Measurements from ENCODE around the gene MT1HL1. TPM values are rescaled to one million over a fixed set of nuclear protein-coding genes. Genes with fewer than 3 reads are reported as not detected.

Gene MT1HL1
- total and polyA plus RNA-seq, 2 of the 8 experiments (the other 6 are each of a cell fraction or from before 2014, with no cell fraction given), result not detected

DNA sequence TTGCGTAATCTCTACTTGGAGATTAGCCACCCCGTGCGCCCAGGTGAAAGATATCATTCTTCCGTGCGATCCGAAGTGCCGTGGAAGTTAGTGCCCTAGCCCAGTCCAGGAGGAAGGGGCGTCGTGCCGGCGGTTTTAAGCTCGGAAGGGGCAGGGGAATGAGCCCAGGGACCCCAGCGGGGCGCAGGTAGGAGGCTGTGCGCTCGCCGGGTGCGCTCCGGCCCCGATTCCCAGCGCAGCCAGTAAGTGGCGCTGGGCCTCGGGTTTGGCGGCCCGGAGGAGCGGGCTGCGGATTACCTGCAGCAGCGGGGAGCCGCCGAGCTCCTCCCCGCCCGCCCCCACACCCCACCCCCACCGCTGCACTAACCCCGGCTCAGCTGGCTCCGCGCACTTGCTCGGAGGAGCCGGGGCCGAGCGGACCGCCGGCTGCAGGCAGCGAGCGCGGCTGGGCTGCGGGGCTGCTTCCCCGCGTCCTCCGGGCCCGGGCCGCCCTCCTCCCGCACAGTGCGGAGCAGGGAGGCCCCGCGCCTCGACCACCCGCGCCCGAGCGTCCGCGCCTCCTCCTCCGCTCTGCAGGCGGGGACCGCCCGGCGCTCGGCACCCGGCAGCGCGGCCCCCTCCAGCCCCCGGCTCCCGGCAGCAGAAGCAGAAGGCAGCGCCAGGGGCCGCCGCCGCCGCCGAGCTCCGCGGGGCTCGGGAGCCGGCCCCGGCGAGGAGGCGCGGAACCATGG lies 37.7 kb upstream of the MT1HL1 start, which contains the start of gene RYR2:
RYR2 (plus strand) TSS at position 390 of the 731 bp plus-strand sequence; CDS start at position 728, 338 bp downstream.
- peak within 1 kb of the TSS; percentile 100 for H3K4me2 ChIP-seq (ENCODE audit: insufficient read depth in 1 of 2, low read depth in 2 of 2, low read length in 2 of 2)
- POLR2A ChIA-PET (ENCODE audit: partially characterized antibody), result interaction anchor here (0.6 to 1.9 kb wide), 9 partner anchors 9 to 317 kb away, joined by 3 to 14 read pairs (median 3); no protein-coding TSS in a partner anchor
- WGBS, 2 experiments (ENCODE audit: extremely low coverage in 1 of 2, insufficient coverage in 1 of 2, insufficient read length in 1 of 2, insufficient replicate concordance in 2 of 2, low coverage in 1 of 2, low lambda C conversion rate in 2 of 2, missing lambda C conversion rate in 1 of 2), result 7% methylated on average over 22 of the region's 87 CpGs; no CpG with 5 or more reads in 1 of the 2 experiments
- peak within 1 kb of the TSS; percentile 31; the same call in 1 of the 2 replicates for H2BK12ac ChIP-seq (ENCODE audit: low read depth, low read length)
- no peak within 1 kb of the TSS for H4K5ac ChIP-seq (ENCODE audit: insufficient read length, low read depth, low read length)
- no peaks in the 10 kb centered on the region for H3K36me3 ChIP-seq (ENCODE audit: control insufficient read depth in 2 of 4, insufficient read depth in 4 of 4, low read length in 3 of 4)
- no peak within 1 kb of the TSS for H2BK120ac ChIP-seq (replicated peaks; ENCODE audit: low read depth, low read length)
- peaks cover 18% of the 10 kb centered on the region for H3K23me2 ChIP-seq (ENCODE audit: low read depth, low read length)
- H3K27me3 ChIP-seq (replicated peaks in 1 of 4; ENCODE audit: control insufficient read depth in 3 of 4, extremely low read depth in 1 of 4, insufficient read depth in 3 of 4, low read length in 3 of 4), result peaks cover 1 to 36% (median 25%) of the 10 kb centered on the region in 4 experiments
- no peak within 1 kb of the TSS for H3K23ac ChIP-seq (ENCODE audit: insufficient read length)
- H3K4me1 ChIP-seq (replicated peaks in 1 of 4; ENCODE audit: control insufficient read depth in 3 of 4, insufficient read depth in 4 of 4, low read length in 3 of 4), result peaks cover 5 to 29% (median 11%) of the 10 kb centered on the region in 4 experiments; a peak in 6 of 7 replicates
- peaks cover 0 to 19% of the 10 kb centered on the region in 2 experiments; a peak in 2 of 4 replicates for H3K79me2 ChIP-seq (ENCODE audit: control insufficient read depth in 1 of 2, insufficient read depth in 2 of 2, low read length in 2 of 2)
- no peak within 1 kb of the TSS for H2BK5ac ChIP-seq (ENCODE audit: low read depth, low read length)
- peak within 1 kb of the TSS; percentile 30; the same call in 1 of the 2 replicates for H4K8ac ChIP-seq (ENCODE audit: extremely low read depth, insufficient read depth, low read length)
- CTCF ChIA-PET (ENCODE audit: partially characterized antibody), result interaction anchor here (0.7 to 2.3 kb wide), 12 partner anchors 9 to 351 kb away, joined by 3 to 10 read pairs (median 5); no protein-coding TSS in a partner anchor
- peak within 1 kb of the TSS in 3 of 4 experiments; percentile 3 to 68 (median 19); a peak in 3 of 7 replicates for H3K9ac ChIP-seq (replicated peaks in 1 of 4; ENCODE audit: extremely low read depth in 1 of 4, low read depth in 3 of 4, low read length in 3 of 4)
- H2AFZ ChIP-seq (ENCODE audit: low read length), result 0 out of 2 replicates have a peak within 1 kb of the TSS, but pooled peaks have one; percentile 48
- H3K4me3 ChIP-seq (ENCODE audit: extremely low read depth in 1 of 4, insufficient read depth in 2 of 4, low read depth in 3 of 4, low read length in 4 of 4), result peak within 1 kb of the TSS; percentile 51 to 74 (median 54)
- H3K14ac ChIP-seq (ENCODE audit: insufficient read length), result peak within 1 kb of the TSS; percentile 79
- H3K79me1 ChIP-seq (ENCODE audit: low read depth, low read length), result peaks cover 4% of the 10 kb centered on the region; the same call in 1 of the 2 replicates
- H3K9me3 ChIP-seq (ENCODE audit: insufficient read depth in 2 of 2, low read depth in 1 of 2, low read length in 1 of 2), result no peaks in the 10 kb centered on the region
- H2BK20ac ChIP-seq (ENCODE audit: low read length), result 0 out of 2 replicates have a peak within 1 kb of the TSS, but pooled peaks have one; percentile 1
- H2AK5ac ChIP-seq (ENCODE audit: low read depth, low read length), result no peak within 1 kb of the TSS
- peaks cover 0 to 7% of the 10 kb centered on the region in 2 experiments for H4K20me1 ChIP-seq (replicated peaks in 1 of 2; ENCODE audit: control insufficient read depth in 1 of 2, insufficient read depth in 2 of 2, low read length in 2 of 2)
- H4K91ac ChIP-seq (replicated peaks; ENCODE audit: insufficient read length, low read length), result no peak within 1 kb of the TSS
- H3K18ac ChIP-seq (ENCODE audit: extremely low read depth, low read length), result no peak within 1 kb of the TSS
- DNase-seq (ENCODE audit: low read depth in 1 of 2, low spot score in 2 of 2) (peak; percentile 70 to 80), FAIRE-seq (no peak)
- H2BK15ac ChIP-seq (ENCODE audit: low read length), result no peak within 1 kb of the TSS
- H3K56ac ChIP-seq (replicated peaks; ENCODE audit: insufficient read length, low read depth, low read length), result no peak within 1 kb of the TSS
- no peak within 1 kb of the TSS for H3K27ac ChIP-seq (ENCODE audit: low read depth, low read length)
- H3K4ac ChIP-seq (replicated peaks; ENCODE audit: insufficient read length, low read depth, low read length), result peak within 1 kb of the TSS; percentile 95
- TF ChIP-seq, protein P1, sequence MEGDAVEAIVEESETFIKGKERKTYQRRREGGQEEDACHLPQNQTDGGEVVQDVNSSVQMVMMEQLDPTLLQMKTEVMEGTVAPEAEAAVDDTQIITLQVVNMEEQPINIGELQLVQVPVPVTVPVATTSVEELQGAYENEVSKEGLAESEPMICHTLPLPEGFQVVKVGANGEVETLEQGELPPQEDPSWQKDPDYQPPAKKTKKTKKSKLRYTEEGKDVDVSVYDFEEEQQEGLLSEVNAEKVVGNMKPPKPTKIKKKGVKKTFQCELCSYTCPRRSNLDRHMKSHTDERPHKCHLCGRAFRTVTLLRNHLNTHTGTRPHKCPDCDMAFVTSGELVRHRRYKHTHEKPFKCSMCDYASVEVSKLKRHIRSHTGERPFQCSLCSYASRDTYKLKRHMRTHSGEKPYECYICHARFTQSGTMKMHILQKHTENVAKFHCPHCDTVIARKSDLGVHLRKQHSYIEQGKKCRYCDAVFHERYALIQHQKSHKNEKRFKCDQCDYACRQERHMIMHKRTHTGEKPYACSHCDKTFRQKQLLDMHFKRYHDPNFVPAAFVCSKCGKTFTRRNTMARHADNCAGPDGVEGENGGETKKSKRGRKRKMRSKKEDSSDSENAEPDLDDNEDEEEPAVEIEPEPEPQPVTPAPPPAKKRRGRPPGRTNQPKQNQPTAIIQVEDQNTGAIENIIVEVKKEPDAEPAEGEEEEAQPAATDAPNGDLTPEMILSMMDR (IDR thresholded peaks at IDR 0.05; ENCODE audit: control extremely low read depth in 1 of 3, insufficient read depth in 1 of 3, low read depth in 1 of 3, low read length in 3 of 3), result peak; percentile 69 to 83 (median 79)
- TF ChIP-seq TAF1 (IDR thresholded peaks at IDR 0.05; ENCODE audit: low read depth, low read length) (peak; percentile 92), SIN3A (conservative IDR thresholded peaks at IDR 0.05 in 1 of 2, IDR thresholded peaks at IDR 0.05 in 1 of 2; ENCODE audit: low read depth in 1 of 2, low read length in 2 of 2) (peak; percentile 22 to 75; a peak in 1 of 4 replicates), SP1 (IDR thresholded peaks at IDR 0.05; ENCODE audit: low read depth, low read length) (0 out of 2 replicates have a peak, but pooled peaks have one; percentile 15), GABPA (IDR thresholded peaks at IDR 0.05; ENCODE audit: borderline replicate concordance, insufficient read depth, low read length) (no peak), CEBPB (IDR thresholded peaks at IDR 0.05; ENCODE audit: low read depth, low read length) (peak; percentile 99), NANOG (IDR thresholded peaks at IDR 0.05; ENCODE audit: insufficient read depth, low read depth, low read length, poor library complexity, severe bottlenecking) (peak; percentile 11), KDM1A (IDR thresholded peaks at IDR 0.05; ENCODE audit: borderline replicate concordance, low read length) (no peak)
